Activated CD4-positive, alpha-beta T cell treated with anti-CD3 and anti-CD28 coated beads for 36 hours (primary cell): Measurements from ENCODE around the gene GPS1. TPM values are rescaled to one million over a fixed set of nuclear protein-coding genes. Genes with fewer than 3 reads are reported as not detected.

Experiments used
- ATAC-seq: fragments of 200-7000 bp; cut with Tn5 transposase; one replicate; pipeline ENCODE4 v1.10.0; 2021; ENCODE audit warnings: mild to moderate bottlenecking, moderate library complexity
- CTCF ChIA-PET: fragments of 350-600 bp; sonication (Branson Sonifier 250); formaldehyde crosslinking; loops from one replicate; lab custom pipeline; 2021; ENCODE audit warnings: antibody characterized with exemption; lab: Charles Lee
- POLR2A ChIA-PET: fragments of 350-600 bp; sonication (Branson Sonifier 250); formaldehyde crosslinking; loops from one replicate; lab custom pipeline; 2021; ENCODE audit warnings: antibody characterized with exemption, inconsistent platforms; lab: Charles Lee
- DNase-seq: peaks from one replicate; pipeline ENCODE4 v3.0.0-alpha.2; 2020
- H3K27ac Mint-ChIP-seq: one replicate; pipeline ENCODE4 v1.8.0; 2021; ENCODE audit warnings: mixed read lengths
- H3K27me3 Mint-ChIP-seq: one replicate; pipeline ENCODE4 v1.8.0; 2021; ENCODE audit warnings: mixed read lengths
- H3K36me3 Mint-ChIP-seq: one replicate; pipeline ENCODE4 v1.8.0; 2021; ENCODE audit warnings: low read depth, mixed read lengths
- H3K4me1 Mint-ChIP-seq: one replicate; pipeline ENCODE4 v1.8.0; 2021; ENCODE audit warnings: mixed read lengths
- H3K4me3 Mint-ChIP-seq: one replicate; pipeline ENCODE4 v1.8.0; 2021; ENCODE audit warnings: mild to moderate bottlenecking, moderate library complexity, mixed read lengths
- H3K9me3 Mint-ChIP-seq: one replicate; pipeline ENCODE4 v1.8.0; 2021; ENCODE audit warnings: low read depth, mixed read lengths
- intact Hi-C, 2 experiments: fragments of 100-400 bp; cut with DNase I in 1 of 2; cut with micrococcal nuclease in 1 of 2; formaldehyde crosslinking; loops; one replicate each; pipeline versions ENCODE4 v1.14.2 to v1.15.1; 2022 to 2024; cut with DNase I, micrococcal nuclease
- total RNA-seq, 2 experiments: library from RNA; stranded (reverse); gene quantifications; one replicate each; pipeline ENCODE4 v1.2.3, GENCODE V29; 2021

The GPS1 gene
- total RNA-seq, 2 experiments from 2014 or later = 69.0 to 73.5 TPM

DNA sequence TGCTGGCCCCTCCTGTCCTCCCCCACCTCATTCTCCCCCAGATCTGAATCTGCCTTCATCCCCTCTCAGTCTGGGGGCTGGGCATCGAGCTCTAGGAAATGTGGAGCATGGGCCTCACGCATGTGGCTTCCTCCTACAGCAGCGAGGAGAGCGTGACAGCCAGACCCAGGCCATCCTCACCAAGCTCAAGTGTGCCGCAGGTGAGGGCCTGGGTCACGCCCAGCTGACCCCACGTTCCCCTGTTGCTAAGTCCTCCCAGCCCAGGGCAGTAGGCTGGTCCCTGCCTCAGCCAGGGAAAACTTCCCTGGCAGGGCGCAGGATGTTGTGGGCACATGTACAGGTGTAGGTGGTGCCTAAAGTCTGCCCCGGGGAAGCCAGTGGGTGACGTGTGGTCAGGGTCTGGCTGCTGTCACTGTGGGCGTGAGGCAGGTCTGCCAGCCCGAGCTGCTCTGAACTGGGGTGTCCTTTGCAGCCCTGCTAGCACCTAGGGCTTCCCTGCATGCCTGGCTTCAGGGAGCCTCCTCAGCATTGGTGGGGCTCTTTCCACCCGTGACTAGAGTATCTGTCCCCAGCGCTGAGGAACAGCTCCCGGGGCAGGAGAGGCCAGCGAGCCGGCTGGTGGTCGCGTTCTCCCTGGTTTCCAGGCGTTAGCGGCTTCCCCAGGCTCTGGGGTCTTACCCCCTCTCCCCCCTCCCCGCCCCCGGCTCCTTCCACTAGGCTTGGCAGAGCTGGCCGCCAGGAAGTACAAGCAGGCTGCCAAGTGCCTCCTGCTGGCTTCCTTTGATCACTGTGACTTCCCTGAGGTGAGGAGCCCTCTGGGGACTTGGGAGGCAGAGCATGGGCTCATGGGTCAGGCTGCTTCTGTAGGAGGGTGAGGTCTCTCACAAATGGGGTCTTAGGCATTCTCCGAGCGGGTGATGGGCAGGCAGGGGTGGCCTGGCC lies 3.6 kb downstream of the GPS1 start:
- DNase-seq (peak; percentile 3), ATAC-seq (no peak)
- peaks cover 8% of the 10 kb centered on the region for H3K36me3 Mint-ChIP-seq
- H3K27me3 Mint-ChIP-seq = no peaks in the 10 kb centered on the region
- no peak overlapping the region for H3K4me3 Mint-ChIP-seq
- CTCF ChIA-PET = interaction anchor here (1.4 kb wide), 1 partner anchor 18 kb away, joined by 5 read pairs; the partner anchor contains the start of gene DCXR
- POLR2A ChIA-PET = no interaction called here
- no peaks in the 10 kb centered on the region for H3K9me3 Mint-ChIP-seq
- no peak overlapping the region for H3K27ac Mint-ChIP-seq
- intact Hi-C loops = no loop called here
- H3K4me1 Mint-ChIP-seq = peaks cover 18% of the 10 kb centered on the region

DNA sequence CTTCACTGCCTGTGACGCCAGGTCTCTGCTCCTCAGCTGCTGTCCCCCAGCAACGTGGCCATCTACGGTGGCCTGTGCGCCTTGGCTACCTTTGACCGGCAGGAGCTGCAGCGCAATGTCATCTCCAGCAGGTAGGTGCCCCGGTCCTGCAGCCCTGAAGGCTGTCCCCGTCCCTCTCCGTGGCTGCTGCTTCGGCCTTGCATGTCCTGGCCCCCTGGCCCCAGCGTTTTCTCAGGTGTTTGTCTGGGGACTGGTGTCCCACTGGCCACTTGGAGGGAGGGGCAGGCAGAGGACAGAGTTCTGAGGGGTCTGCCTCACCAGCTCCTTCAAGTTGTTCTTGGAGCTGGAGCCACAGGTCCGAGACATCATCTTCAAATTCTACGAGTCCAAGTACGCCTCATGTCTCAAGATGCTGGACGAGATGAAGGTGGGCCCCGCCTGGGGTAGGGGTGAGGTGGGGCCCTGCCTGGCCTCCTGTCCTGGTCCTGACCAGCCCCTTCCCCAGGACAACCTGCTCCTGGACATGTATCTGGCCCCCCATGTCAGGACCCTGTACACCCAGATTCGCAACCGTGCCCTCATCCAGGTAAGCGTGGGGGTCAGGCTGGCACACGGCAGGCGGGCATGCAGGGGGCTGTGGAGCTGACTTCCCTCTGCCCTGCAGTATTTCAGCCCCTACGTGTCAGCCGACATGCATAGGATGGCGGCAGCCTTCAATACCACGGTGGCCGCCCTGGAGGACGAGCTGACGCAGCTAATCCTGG lies 4.4 kb downstream of the GPS1 start:
- no peaks in the 10 kb centered on the region for H3K9me3 Mint-ChIP-seq
- no peak overlapping the region for H3K4me3 Mint-ChIP-seq
- peaks cover 12% of the 10 kb centered on the region for H3K4me1 Mint-ChIP-seq
- POLR2A ChIA-PET = no interaction called here
- ATAC-seq (no peak), DNase-seq (peak; percentile 4)
- peaks cover 9% of the 10 kb centered on the region for H3K36me3 Mint-ChIP-seq
- H3K27me3 Mint-ChIP-seq = no peaks in the 10 kb centered on the region
- intact Hi-C loops = no loop called here
- CTCF ChIA-PET = interaction anchor here (1.1 to 1.4 kb wide), 2 partner anchors 18 to 19 kb away, joined by 4 to 5 read pairs; partner anchors contain the start of gene DCXR
- no peak overlapping the region for H3K27ac Mint-ChIP-seq

DNA sequence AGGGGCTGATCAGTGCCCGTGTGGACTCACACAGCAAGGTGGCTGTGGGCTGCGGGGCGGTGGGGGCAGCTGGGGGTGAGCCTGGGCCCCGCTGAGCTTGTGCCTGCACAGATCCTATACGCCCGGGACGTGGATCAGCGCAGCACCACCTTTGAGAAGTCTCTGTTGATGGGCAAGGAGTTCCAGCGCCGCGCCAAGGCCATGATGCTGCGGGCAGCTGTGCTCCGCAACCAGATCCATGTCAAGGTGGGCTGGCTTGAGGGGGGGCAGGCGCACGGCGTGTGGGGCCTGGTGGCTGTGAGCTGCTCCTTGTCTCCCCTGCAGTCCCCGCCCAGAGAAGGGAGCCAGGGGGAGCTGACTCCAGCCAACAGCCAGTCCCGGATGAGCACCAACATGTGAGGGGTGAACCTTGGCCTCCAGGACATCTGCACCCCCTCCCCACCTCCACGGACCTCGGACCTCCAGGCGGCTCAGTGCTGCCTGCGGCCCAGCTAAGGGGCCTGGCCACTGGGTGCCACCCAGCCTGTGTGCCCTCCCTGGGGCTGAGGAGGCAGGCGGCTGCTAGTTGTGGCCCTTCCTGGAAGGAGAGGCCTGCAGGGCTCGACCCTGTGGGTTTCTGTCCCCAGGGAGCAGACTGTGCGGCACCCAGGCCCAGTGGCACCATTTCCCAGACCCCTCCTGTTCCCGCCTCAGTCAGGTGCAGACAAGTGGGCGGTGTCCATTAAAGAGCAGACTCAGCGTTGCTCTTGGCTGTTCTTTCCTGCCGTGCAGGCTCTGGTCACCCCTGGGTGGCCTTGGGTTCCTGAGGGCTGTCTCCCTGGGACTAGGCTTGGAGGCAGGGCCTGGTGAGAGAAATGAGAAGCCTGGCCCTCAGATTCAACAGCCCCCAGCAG lies 5.3 kb downstream of the GPS1 start:
- Mint-ChIP-seq H3K4me3 (no peak overlapping the region), H3K9me3 (no peaks in the 10 kb centered on the region), H3K27me3 (no peaks in the 10 kb centered on the region), H3K36me3 (peaks cover 9% of the 10 kb centered on the region), H3K27ac (no peak overlapping the region), H3K4me1 (peaks cover 12% of the 10 kb centered on the region)
- ChIA-PET POLR2A (no interaction called here), CTCF (interaction anchor here (1.1 kb wide), 1 partner anchor 19 kb away, joined by 4 read pairs; the partner anchor contains the start of gene DCXR)
- ATAC-seq (no peak), DNase-seq (peak; percentile 3)
- intact Hi-C loops = no loop called here

DNA sequence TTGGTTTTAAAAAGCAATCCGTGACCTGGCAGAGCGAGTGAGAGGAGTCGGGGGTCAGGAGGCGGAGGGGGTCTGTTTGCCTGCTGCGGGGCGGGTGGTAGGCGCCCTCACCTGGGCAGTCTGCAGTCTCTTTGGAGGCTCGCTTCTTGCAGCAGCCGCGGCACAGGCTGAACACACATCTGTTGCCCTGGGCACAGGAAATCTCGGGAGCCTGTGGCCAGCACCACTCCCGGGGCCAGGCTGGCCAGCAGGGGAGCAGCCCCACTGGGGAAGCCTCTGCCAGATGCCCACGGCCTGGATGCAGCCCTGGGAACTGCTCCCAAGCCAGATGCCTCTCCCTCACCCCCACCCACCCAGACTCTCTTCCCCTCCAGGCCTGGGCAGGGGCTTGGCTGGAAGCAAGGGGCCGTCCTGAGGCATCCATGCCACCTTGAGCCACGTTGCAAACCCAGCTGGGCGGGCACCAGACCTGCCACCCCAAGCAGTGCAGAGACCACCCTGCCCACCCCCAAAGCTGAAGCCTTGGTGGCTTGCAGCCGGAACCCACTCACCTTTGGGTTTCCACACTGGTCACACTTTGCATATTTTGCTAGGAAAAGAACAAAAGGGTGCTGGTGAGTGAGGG lies 6.6 kb downstream of the GPS1 start:
- DNase-seq = no peak
- CTCF ChIA-PET = no interaction called here
- Mint-ChIP-seq H3K9me3 (no peaks in the 10 kb centered on the region), H3K4me1 (peaks cover 6% of the 10 kb centered on the region), H3K27ac (no peak overlapping the region), H3K36me3 (peaks cover 8% of the 10 kb centered on the region), H3K27me3 (no peaks in the 10 kb centered on the region), H3K4me3 (no peak overlapping the region)
- ATAC-seq = no peak
- POLR2A ChIA-PET = no interaction called here
- intact Hi-C loops = no loop called here

DNA sequence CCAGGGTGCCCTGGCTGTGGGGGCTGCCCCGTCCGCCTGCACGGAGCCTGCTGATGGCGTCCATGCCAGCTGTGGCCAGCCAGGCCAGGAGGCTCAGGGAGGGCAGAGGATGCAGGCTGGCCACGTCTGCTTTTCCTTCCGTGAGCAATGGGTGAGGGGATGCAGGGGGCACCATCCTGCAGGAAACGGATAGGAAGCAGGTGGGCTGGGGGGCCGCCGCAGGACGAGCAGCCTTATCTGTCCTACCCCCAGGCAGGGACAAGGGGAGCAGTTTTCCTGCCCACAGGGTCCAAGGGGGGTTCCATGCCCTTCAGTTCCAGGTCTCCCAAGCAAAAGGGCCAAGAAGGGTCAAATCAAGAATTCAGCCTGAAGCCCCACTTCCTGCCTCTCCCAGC lies 7.2 kb downstream of the GPS1 start:
- Mint-ChIP-seq H3K4me3 (no peak overlapping the region), H3K27ac (no peak overlapping the region), H3K27me3 (no peaks in the 10 kb centered on the region), H3K36me3 (peaks cover 7% of the 10 kb centered on the region), H3K4me1 (peaks cover 2% of the 10 kb centered on the region), H3K9me3 (no peaks in the 10 kb centered on the region)
- ChIA-PET CTCF (no interaction called here), POLR2A (no interaction called here)
- intact Hi-C loops = no loop called here
- DNase-seq (no peak), ATAC-seq (no peak)

DNA sequence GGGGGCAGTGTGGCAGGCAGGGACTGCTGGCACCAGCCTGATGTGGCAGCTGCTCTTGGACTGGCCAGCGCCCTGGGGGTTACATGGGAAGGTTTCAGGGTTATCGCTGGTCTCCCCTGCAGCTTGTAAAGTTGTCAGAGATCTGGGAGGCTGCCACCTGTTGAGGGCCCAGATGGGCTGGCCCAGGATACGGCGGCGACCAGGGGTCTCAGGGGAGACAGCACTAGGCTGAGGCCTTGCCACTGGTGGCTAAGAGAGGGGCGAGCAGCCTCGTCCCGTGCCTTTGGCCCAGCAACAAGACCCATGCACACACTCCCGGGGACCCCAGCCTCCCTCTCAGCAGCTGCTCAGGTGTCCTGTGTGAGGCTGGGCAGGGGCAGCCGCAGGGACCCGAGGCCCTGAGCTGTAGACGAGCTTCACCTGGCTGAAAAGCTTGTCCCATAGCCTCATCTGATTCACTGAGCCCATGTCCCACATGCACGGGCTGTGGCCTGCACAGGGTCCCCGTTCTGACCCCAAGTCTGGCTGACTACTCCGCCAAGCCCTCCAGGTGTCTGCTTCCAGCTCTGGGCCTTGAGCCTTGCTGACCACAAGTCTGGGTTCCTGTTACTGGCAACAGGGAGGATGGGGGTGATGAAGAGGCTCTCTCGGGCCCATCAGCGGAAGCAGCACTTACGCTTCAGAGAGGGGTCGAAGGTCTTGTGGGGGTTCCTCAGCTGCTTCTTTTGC lies 7.7 kb downstream of the GPS1 start:
- ChIA-PET POLR2A (no interaction called here), CTCF (no interaction called here)
- DNase-seq (no peak), ATAC-seq (no peak)
- Mint-ChIP-seq H3K4me3 (no peak overlapping the region), H3K4me1 (peaks cover 7% of the 10 kb centered on the region), H3K9me3 (no peaks in the 10 kb centered on the region), H3K36me3 (peaks cover 7% of the 10 kb centered on the region), H3K27ac (no peak overlapping the region), H3K27me3 (no peaks in the 10 kb centered on the region)
- intact Hi-C loops = no loop called here

DNA sequence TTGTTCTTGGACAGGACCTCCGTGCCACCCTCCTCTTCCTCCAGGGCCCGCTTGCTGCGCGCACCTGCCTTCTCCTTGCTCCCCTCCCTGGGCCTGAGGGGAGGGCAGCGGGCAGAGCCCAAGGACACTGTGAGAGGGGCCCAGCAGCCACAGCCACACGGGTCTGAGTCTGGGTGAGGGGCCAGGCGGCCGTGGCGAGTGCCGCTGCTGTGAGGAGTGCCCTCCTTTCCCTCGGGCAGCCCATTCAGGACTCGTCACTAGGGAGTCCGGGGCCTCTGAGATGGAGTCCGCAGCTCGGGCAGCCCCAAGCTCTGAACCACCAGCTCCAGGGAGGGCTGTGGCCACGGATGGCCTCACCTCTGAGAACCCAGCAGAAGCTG lies 8.3 kb downstream of the GPS1 start:
- Mint-ChIP-seq H3K27ac (no peak overlapping the region), H3K36me3 (peaks cover 7% of the 10 kb centered on the region), H3K4me1 (peaks cover 8% of the 10 kb centered on the region), H3K27me3 (no peaks in the 10 kb centered on the region), H3K4me3 (no peak overlapping the region), H3K9me3 (no peaks in the 10 kb centered on the region)
- intact Hi-C loops = no loop called here
- ATAC-seq = no peak
- DNase-seq = no peak
- ChIA-PET POLR2A (no interaction called here), CTCF (no interaction called here)

DNA sequence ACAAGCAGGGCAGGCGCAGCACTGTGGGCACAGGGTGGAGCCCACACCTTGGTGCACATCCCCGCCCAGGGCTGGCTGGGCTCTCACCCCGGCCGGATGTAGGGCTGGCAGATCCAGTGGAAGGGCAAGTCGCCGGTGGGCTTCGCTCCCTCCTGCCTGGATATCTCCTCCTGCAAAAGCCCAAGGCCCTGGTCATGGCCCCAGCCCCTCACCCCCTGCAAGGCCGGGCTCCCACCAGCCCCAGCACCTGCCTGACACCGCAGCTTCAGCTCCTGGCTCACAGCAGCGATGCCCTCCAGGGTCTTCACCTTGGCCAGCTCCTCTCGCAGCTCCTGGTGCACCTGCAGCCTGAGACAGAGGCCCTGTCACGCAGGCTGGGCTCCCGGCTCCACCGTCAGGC lies 8.9 kb downstream of the GPS1 start:
- no peaks in the 10 kb centered on the region for H3K27me3 Mint-ChIP-seq
- H3K9me3 Mint-ChIP-seq = no peaks in the 10 kb centered on the region
- intact Hi-C loops = no loop called here
- ChIA-PET POLR2A (no interaction called here), CTCF (no interaction called here)
- ATAC-seq (no peak), DNase-seq (no peak)
- H3K4me3 Mint-ChIP-seq = no peak overlapping the region
- peaks cover 8% of the 10 kb centered on the region for H3K4me1 Mint-ChIP-seq
- peaks cover 7% of the 10 kb centered on the region for H3K36me3 Mint-ChIP-seq
- no peak overlapping the region for H3K27ac Mint-ChIP-seq

DNA sequence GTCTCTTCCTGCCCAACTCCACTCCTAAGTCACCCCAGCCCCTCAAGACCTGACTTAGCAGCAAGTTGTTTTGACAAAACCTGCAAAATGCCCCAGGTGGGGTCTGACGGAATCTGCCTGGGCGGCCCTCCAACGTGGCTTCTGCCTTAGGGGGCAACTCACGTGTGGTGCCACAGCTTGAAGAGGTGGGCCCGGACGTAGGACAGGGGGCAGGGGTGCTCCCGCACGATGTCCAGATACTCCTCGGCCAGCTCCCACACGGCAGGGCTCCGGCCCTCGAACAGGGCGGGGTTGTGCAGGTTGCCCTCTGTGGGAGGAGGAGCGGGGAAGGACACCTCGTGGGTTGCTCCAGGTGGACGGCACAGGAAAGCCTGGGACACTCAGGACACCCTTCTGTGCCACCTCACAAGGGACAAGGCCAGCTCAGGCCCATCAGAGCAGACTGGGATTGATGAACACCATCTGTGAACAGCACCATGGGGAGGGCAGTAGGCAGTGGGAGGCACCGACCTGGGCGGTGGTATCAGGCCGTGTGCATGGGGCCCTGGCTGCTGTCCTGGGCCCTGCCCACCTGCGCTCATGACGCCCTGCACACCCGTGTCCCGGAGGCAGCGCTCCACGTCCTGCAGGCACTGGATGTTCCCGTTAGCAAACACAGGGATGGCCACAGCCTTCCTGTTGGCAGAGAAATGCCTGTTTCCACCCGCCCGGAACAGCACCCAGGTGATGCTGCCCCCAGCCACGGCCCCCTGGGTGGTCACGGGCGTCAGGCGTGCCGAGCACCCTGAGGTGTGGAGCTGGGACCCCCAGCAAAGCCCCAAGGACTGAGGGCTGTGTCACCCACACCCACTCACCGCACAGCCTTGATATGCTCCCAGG lies 9.6 kb downstream of the GPS1 start:
- DNase-seq (no peak), ATAC-seq (no peak)
- CTCF ChIA-PET = interaction anchor here (0.6 kb wide), 1 partner anchor 105 kb away, joined by 4 read pairs; no protein-coding TSS in a partner anchor
- Mint-ChIP-seq H3K27me3 (no peaks in the 10 kb centered on the region), H3K27ac (no peak overlapping the region), H3K4me3 (no peak overlapping the region), H3K4me1 (peaks cover 10% of the 10 kb centered on the region), H3K36me3 (peaks cover 4% of the 10 kb centered on the region), H3K9me3 (no peaks in the 10 kb centered on the region)
- intact Hi-C loops = no loop called here
- POLR2A ChIA-PET = no interaction called here
